Transverse colon (tissue), 4 donors: ENCODE measurements around the gene CNN1. TPM values are rescaled to one million over a fixed set of nuclear protein-coding genes. Genes with fewer than 3 reads are reported as not detected.

ENCODE experiments used
- DNase-seq: peaks from one replicate; pipeline ENCODE4 v3.0.0-alpha.2; 2019
- H3K27ac ChIP-seq, 4 donors: fragments of 200-600 bp; sonication (generic); 2 replicates each; pipeline ENCODE4 v1.5.1; 2016 to 2018; ENCODE audit warnings: inconsistent platforms in 4 of 4
- H3K27me3 ChIP-seq: fragments of 200-600 bp; sonication (generic); 2 replicates; pipeline ENCODE4 v1.5.1; 2017; ENCODE audit warnings: inconsistent platforms
- H3K36me3 ChIP-seq, 4 donors: fragments of 200-600 bp; sonication (generic); 2 replicates each; pipeline ENCODE4 v1.5.1; 2017 to 2019; ENCODE audit warnings: inconsistent platforms in 4 of 4
- H3K4me1 ChIP-seq, 4 donors: fragments of 200-600 bp; sonication (generic); 2 replicates each; pipeline ENCODE4 v1.5.1; 2017 to 2020; ENCODE audit warnings: inconsistent platforms in 4 of 4
- H3K4me3 ChIP-seq, 4 donors: fragments of 200-600 bp; sonication (generic); 1 replicate in 1 of 4; 2 replicates in 3 of 4; pipeline versions ENCODE4 v1.5.1 to v1.6.1; 2017 to 2019; ENCODE audit warnings: inconsistent platforms in 4 of 4
- H3K9me3 ChIP-seq, 2 donors: fragments of 200-600 bp; sonication (generic); 2 replicates each; pipeline ENCODE4 v1.5.1; 2017 to 2019; ENCODE audit warnings: inconsistent platforms in 2 of 2
- EP300 ChIP-seq: sonication (generic); formaldehyde crosslinking; IDR thresholded peaks from one replicate; pipeline ENCODE4 v1.6.1; 2017; ENCODE audit warnings: antibody characterized with exemption, low read depth
- POLR2A ChIP-seq: fragments of 450-650 bp; IDR thresholded peaks from one replicate; pipeline ENCODE4 v1.6.1; 2016; ENCODE audit warnings: antibody characterized with exemption, mild to moderate bottlenecking, moderate library complexity
- POLR2AphosphoS5 ChIP-seq, 3 donors: sonication (generic); formaldehyde crosslinking; IDR thresholded peaks; one replicate each; pipeline ENCODE4 v1.6.1; 2016; ENCODE audit warnings: antibody characterized with exemption in 3 of 3
- WGBS, 2 donors: methylation state at CpG; one replicate each; pipeline ENCODE4 v1.1.5; 2018; ENCODE audit warnings: low coverage in 1 of 2; 5-methylcytosine and 5-hydroxymethylcytosine counted together
- in situ Hi-C, 4 donors: fragments of 200-750 bp; cut with MboI; loops; one replicate each; pipeline versions ENCODE4 v1.15.0 to v1.15.1; 2017; ENCODE audit warnings: low sequenced_read_pairs in 3 of 4, low pct_ligation_motif_present in 1 of 4, low pct_unique_long_range_greater_than_20kb in 1 of 4
- intact Hi-C: fragments of 100-400 bp; cut with DNase I; formaldehyde crosslinking; loops from one replicate; pipeline ENCODE4 v1.15.1; 2023; ENCODE audit warnings: low total_unique reads
- total RNA-seq, 4 donors: library from RNA; depleted of rRNA; stranded (reverse); fragments of >200 nt; gene quantifications; one replicate each; pipeline ENCODE4 v1.1.0, GENCODE V29; 2016
- TF ChIP-seq, protein P1 (sequence below), 5 experiments: fragments of 200-600 bp in 3 of 5; fragments of 450-650 bp in 2 of 5; sonication (generic) in 3 of 5; IDR thresholded peaks; 1 replicate in 2 of 5; 2 replicates in 3 of 5; pipeline ENCODE4 v1.5.1; 2016 to 2017; ENCODE audit warnings: antibody characterized with exemption in 5 of 5, inconsistent platforms in 3 of 5, mild to moderate bottlenecking in 2 of 5, moderate library complexity in 1 of 5

Gene CNN1
- total RNA-seq, 4 donors from 2014 or later: 198 to 1,121 (median 486) TPM

DNA sequence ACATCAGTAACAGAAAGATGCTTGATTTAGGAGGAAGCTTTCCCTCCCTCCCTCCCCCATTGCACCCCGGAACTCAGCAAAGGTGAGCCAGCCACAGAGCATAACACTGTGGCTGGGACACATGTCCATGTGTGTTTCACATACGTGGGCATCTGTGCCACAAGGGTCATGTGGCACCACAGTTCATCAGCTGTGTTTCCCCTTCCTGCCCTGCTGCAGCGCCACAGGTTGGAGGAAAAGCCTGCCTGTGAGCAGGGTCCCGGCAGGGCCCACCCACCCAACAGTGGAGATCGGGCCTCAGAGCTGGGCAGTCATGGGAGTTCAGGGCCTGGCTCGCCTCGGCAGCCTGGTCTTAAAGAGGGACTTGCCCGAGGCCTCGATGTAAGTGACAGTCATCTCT, 36.0 kb downstream of the CNN1 start:
- no peak overlapping the region for H3K27ac ChIP-seq
- intact Hi-C loops: no loop called here
- no peaks in the 10 kb centered on the region for H3K36me3 ChIP-seq
- no peak for DNase-seq
- in situ Hi-C loops: no loop called here
- H3K4me1 ChIP-seq: peaks cover 0 to 13% (median 10%) of the 10 kb centered on the region in 4 donors
- 69% methylated on average over 6 of the region's 9 CpGs; no CpG with 5 or more reads in 1 of the 2 donors for WGBS, 2 donors
- H3K27me3 ChIP-seq: peaks cover 10% of the 10 kb centered on the region
- H3K9me3 ChIP-seq: no peaks in the 10 kb centered on the region
- TF ChIP-seq POLR2A: no peak
- TF ChIP-seq, protein P1, sequence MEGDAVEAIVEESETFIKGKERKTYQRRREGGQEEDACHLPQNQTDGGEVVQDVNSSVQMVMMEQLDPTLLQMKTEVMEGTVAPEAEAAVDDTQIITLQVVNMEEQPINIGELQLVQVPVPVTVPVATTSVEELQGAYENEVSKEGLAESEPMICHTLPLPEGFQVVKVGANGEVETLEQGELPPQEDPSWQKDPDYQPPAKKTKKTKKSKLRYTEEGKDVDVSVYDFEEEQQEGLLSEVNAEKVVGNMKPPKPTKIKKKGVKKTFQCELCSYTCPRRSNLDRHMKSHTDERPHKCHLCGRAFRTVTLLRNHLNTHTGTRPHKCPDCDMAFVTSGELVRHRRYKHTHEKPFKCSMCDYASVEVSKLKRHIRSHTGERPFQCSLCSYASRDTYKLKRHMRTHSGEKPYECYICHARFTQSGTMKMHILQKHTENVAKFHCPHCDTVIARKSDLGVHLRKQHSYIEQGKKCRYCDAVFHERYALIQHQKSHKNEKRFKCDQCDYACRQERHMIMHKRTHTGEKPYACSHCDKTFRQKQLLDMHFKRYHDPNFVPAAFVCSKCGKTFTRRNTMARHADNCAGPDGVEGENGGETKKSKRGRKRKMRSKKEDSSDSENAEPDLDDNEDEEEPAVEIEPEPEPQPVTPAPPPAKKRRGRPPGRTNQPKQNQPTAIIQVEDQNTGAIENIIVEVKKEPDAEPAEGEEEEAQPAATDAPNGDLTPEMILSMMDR (IDR thresholded peaks at IDR 0.05): no peak
- TF ChIP-seq POLR2AphosphoS5 (IDR thresholded peaks at IDR 0.05): no peak
- no peak for TF ChIP-seq EP300
- no peak overlapping the region for H3K4me3 ChIP-seq

DNA sequence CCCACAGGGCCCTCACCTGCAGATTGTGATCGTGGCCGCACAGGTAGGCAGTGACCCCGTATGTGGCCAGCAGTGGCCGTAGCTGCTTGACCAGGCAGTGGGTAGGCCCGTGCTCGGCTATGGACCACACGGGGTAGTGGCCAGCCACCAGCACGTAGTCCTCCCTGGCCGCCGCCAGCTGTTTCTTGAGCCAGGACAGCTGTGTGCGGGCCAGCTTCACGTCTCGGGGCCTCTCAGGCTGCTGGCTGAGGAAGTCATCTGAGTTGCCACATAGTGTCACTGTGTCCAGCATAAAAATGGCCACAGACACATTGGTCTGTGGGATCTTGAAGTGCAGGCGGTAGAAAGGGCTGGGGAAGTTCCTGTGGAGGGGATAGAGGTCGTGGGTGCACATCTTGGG, 37.6 kb downstream of the CNN1 start:
- no peaks in the 10 kb centered on the region for H3K9me3 ChIP-seq
- H3K4me3 ChIP-seq: no peak overlapping the region
- intact Hi-C loops: no loop called here
- 83% methylated on average over 15 of the region's 15 CpGs; no CpG with 5 or more reads in 1 of the 2 donors for WGBS, 2 donors
- H3K27me3 ChIP-seq: peaks cover 10% of the 10 kb centered on the region
- peak overlapping the region in 2 of 4 donors; percentile 8 to 16 for H3K27ac ChIP-seq
- H3K36me3 ChIP-seq: no peaks in the 10 kb centered on the region
- no peak for DNase-seq
- peaks cover 0 to 13% (median 10%) of the 10 kb centered on the region in 4 donors for H3K4me1 ChIP-seq
- in situ Hi-C loops: no loop called here
- TF ChIP-seq POLR2AphosphoS5 (IDR thresholded peaks at IDR 0.05) (no peak), POLR2A (no peak), EP300 (no peak)
- TF ChIP-seq, protein P1 (IDR thresholded peaks at IDR 0.05): no peak

DNA sequence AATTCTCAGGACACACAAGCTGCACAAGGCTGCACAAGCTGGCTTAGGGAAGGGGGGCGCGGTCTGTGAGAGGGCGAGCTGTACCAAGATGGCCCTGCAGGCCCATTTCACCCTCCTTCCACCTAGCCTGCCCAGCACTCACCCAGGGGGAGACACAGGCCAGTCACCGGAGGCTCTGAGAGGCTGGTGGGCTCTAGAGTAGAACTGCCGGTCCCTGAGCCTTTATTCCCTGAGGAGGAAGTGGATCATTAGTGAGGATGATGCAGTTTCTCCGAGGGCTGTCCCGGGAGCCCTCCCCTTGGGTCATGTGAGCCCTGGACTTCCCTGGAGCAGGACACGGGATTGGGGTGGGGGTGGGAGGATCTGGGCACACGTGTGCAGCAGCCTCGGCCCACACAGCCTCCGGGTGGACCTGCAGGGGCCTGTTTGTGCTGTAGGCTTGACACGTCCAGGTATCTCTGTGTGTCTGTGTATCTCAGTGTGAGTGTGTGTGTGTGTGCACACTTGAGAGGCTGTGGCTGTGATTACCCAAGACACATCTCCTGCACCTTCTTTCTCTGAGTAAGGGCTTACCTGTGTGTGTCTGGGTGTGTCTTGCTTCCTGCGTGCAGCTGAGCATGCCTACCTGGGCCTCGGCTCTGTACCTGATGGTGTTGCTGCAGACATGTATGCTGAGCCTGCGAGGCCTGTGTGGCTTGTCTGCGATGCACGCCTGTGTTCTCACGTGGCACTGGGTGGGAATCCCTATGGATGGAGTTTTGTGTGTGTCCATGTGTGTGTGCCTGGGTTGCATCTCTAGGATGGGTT, 39.0 kb downstream of the CNN1 start, which contains the start of gene ACP5:
Gene ACP5 (minus strand): TSS at position 195 of the 807 bp plus-strand sequence. CDS start 328 bp downstream, outside the sequence.
- in situ Hi-C loops (no loop called here), intact Hi-C loops (no loop called here)
- H3K9me3 ChIP-seq: no peaks in the 10 kb centered on the region
- H3K27me3 ChIP-seq: peaks cover 10% of the 10 kb centered on the region
- peaks cover 0 to 25% (median 13%) of the 10 kb centered on the region in 4 donors for H3K4me1 ChIP-seq
- 61% methylated on average over 17 of the region's 18 CpGs; no CpG with 5 or more reads in 1 of the 2 donors for WGBS, 2 donors
- TF ChIP-seq POLR2A (no peak), POLR2AphosphoS5 (IDR thresholded peaks at IDR 0.05) (no peak), EP300 (no peak)
- TF ChIP-seq, protein P1 (IDR thresholded peaks at IDR 0.05): no peak
- peak within 1 kb of the TSS; percentile 4 to 59 (median 32) for H3K4me3 ChIP-seq
- H3K27ac ChIP-seq: peak within 1 kb of the TSS; percentile 39 to 72 (median 68)
- DNase-seq: no peak
- H3K36me3 ChIP-seq: no peaks in the 10 kb centered on the region

DNA sequence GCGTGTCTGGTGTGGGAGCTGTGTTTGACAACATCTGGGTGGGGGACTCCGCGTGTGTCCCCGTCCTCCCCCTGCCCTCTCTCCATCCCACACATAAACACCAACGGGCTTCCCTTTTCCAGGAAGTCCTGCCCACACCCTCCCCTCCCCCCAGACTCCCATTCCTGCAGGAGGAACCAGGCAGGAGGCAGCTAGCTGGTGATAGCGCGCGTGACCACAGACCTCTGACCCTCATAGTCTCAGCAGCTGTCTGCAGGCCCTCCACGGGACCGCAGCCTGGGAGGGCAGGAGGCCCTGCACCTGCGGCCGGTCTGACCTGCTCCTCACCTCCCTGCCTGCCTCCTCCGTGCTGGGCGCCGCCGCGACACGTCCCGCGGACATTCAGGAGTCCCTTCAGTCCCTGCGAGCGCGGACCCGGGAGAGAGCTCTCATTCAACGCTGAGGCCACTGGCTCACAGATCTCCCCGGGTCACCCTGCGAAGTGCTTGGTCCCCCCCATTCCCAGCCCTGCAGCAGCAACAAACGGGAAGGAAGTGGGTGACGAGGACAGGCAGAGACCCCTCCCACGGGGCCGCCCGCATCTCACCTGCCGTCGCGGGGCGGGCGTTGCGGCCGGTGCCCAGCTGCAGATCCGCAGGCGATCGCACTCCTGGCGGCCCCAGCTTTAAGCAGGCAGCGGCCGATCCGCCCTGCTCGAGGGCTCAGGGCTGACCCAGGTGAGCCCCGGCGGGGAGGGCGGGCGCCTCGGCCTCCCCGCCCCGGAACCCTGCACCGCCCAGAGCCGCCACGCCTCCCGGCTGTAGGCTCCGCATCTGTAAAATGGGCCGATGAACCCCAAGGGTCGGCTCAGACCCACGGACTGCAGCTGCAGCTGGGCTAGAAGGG, 39.8 kb downstream of the CNN1 start:
- in situ Hi-C loops: no loop called here
- peak; percentile 61 for DNase-seq
- TF ChIP-seq, protein P1 (IDR thresholded peaks at IDR 0.05): no peak
- TF ChIP-seq POLR2AphosphoS5 (IDR thresholded peaks at IDR 0.05): peak in 2 of 3 donors; percentile 3 to 20
- Histone ChIP-seq H3K27me3 (peaks cover 10% of the 10 kb centered on the region), H3K9me3 (no peaks in the 10 kb centered on the region), H3K27ac (peak overlapping the region; percentile 39 to 72 (median 68)), H3K4me3 (peak overlapping the region; percentile 4 to 59 (median 32)), H3K4me1 (peaks cover 0 to 26% (median 13%) of the 10 kb centered on the region in 4 donors), H3K36me3 (no peaks in the 10 kb centered on the region)
- intact Hi-C loops: no loop called here
- 14% methylated on average over 58 of the region's 62 CpGs; no CpG with 5 or more reads in 1 of the 2 donors for WGBS, 2 donors
